HG03025 (cell line): Measurements from ENCODE around the gene TMPRSS11B.
"Not testable (repeated sequence)": the region's sequence is repeated elsewhere in the genome, so short reads cannot be mapped to it uniquely, and the experiment has no call there.

ENCODE experiments used
- ATAC-seq: cut with Tn5 transposase; IDR thresholded peaks from one replicate; pipeline ENCODE4 v1.9.1; 2021; ENCODE audit warnings: mild to moderate bottlenecking, moderate library complexity; ENCODE audit not compliant: unreplicated experiment, low FRiP score

The TMPRSS11B gene

GRCh38 chr4:68240620-68241019 lies 4.9 kb downstream of the TMPRSS11B start:
- no peak for ATAC-seq

GRCh38 chr4:68228568-68228967 lies 16.9 kb downstream of the TMPRSS11B start:
- no peak for ATAC-seq

GRCh38 chr4:68218044-68218443 lies 27.4 kb downstream of the TMPRSS11B start:
- no peak for ATAC-seq

GRCh38 chr4:68216501-68216900 lies 29.0 kb downstream of the TMPRSS11B start:
- no peak for ATAC-seq

GRCh38 chr4:68209003-68209402 lies 36.5 kb downstream of the TMPRSS11B start:
- ATAC-seq = no peak

- not testable (repeated sequence) for ATAC-seq
Observed at GRCh38 chr4:68194305-68194704, 51.2 kb downstream of the TMPRSS11B start.

- no peak for ATAC-seq
Observed at GRCh38 chr4:68193194-68193593, 52.3 kb downstream of the TMPRSS11B start.

- ATAC-seq = no peak
Observed at GRCh38 chr4:68187145-68187544, 58.3 kb downstream of the TMPRSS11B start.

- no peak for ATAC-seq
Observed at GRCh38 chr4:68184923-68185322, 60.6 kb downstream of the TMPRSS11B start.

GRCh38 chr4:68183417-68183816 lies 62.1 kb downstream of the TMPRSS11B start:
- no peak for ATAC-seq

- ATAC-seq = no peak
Observed at GRCh38 chr4:68182382-68182820, 63.1 kb downstream of the TMPRSS11B start.

- ATAC-seq = no peak
Observed at GRCh38 chr4:68180849-68181526, 64.5 kb downstream of the TMPRSS11B start.

- no peak for ATAC-seq
Observed at GRCh38 chr4:68176904-68177303, 68.6 kb downstream of the TMPRSS11B start.
